T-helper 22 cell (primary cell): ENCODE results near the gene RNF32.

Source experiments
- DNase-seq: peaks from one replicate; pipeline ENCODE4 v3.0.0-alpha.2; 2020; ENCODE audit warnings: low read depth

The RNF32 gene

DNA sequence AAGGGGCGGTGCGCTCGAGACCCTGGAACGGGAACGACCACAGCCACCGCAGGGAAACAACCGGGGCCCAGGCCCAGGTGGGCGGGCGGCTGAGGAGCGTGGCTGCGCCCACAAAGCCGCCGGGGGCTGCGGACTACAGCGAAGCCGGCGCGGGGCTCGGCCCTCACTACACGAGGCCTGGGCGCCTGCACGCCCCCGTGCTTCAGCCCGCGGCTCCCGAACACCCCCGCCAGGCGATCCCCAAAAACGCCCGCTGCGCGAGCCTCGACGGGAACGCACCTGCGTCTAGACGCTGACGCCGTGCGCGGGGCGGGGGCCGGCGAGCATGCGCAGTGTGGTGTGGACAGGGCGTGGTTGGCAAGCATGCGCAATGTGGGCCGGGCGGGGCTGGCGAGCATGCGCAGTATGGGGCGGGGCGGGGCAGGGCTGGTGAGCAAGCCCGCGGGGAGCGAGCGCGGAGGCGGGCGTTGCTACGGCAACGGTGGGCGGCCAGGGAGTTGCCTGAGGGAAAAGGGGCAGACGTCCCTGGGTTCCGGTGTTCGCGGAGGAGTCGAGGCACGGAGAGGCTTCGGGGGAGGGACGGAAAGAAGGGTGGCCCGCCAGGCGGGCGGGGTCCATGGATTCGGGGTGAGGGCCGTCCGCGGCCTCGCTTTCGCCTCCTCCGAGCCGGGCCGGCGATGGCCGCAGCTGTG, at the start of gene RNF32:
TSS of gene RNF32 (plus strand) at position 518 of the 692 bp plus-strand sequence. CDS start 3,104 bp downstream, outside the sequence.
- peak; percentile 96 for DNase-seq

DNA sequence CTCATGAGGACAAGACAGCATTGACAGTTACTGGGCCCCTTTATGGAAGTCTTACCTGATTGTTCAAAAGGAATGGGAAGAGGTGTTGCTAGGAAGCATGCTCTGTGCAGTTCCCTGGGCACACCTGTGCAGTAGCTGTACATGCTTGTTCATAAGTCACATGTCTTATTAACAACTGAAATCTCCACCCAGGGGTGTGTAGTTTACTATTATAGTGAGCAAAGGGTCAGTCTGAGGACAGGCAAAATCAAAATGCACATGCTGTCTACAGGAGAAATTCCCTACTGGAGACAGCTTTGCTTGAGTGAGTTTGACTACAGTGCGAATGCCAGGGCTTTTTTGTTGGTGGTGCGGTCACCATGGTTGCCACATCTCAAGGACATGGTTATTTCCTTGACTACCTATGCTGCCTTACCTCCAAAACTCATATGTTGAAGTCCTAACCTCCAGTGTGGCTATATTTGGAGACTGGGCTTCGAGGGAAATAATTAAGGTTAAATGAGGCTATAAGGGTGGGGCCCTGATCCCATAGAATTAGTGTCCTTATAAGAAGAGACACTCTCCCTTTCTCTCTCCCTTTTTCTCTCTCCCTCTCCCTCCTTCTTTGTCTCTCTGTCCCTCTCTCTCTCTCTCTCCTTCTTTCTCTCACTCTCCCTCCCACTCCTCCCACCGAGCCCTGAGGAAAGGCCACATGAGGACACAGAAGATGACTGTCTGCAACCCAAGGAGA, 48.3 kb upstream of the RNF32 start:
- DNase-seq, result no peak

DNA sequence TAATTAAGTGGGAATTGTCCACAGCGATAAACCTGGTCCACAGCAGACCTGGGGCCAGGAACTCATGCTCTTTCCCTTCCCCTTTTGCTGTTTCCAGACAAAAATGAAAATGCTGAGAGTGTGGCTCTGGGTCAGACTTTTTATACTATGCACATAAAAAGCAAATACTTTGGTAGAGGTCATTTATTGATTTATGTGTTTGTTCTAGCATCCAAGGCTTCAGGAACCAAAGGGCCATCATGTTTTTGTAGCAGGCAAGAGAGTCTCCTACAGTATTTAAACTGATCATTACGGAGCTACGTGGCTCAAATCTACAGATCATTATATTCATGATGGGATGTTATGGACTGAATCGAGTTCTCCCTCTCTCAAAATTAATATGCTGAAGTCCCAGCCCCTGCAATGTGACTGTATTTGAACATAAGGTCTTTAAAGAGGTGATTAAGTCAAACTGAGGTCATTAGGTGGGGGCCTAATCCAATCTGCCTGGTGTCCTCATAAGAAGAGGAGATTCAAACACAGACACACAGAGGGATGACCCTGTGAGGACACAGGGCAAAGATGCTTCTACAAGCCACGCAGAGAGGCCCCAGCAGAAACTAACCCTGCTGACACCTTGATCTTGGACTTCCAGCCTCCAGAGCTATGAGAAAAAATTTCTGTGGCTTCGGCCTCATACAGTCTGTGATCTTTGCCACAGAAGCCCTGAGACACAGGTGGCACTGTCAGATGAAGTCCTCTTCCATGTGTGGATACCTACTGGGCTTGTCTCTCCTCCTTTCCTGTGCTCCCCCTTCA, 46.1 kb upstream of the RNF32 start:
- no peak for DNase-seq

DNA sequence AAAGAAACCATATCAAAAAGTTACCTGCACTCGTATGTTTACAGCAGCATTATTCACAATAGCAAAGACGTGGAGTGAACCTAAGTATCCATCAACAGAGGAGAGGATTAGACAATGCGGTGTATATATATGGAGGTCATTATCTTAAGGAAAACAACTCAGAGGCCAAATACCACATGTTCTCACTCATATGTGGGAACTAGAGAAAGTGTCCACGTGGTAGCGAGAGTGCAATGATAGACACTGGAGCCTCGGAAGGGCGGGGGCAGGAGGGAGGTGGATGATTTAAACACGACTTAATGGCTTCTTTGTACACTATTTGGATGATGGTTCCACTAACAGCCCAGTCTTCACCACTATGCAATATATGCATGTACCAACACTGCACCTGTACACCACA, 40.1 kb upstream of the RNF32 start:
- DNase-seq, result no peak

DNA sequence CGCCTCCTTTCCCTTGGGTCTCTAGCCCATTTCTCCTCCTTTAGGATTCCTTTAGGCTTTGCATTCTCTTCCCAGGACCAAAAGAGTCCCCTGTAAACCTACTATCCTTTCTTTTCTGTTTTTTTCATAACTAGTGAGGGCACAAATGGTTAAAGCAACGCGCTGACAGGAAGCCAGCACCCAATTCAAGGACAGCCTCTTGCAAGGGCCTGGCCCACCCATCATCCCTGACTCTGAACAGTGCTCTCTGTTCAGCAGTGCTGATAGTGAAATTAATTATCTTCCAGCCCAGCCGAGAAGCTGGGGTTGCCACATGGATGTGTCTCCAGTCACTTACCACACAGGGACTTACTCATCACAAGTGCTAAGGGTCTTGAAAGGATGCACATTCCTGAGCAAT, 38.3 kb upstream of the RNF32 start:
- DNase-seq, result no peak

DNA sequence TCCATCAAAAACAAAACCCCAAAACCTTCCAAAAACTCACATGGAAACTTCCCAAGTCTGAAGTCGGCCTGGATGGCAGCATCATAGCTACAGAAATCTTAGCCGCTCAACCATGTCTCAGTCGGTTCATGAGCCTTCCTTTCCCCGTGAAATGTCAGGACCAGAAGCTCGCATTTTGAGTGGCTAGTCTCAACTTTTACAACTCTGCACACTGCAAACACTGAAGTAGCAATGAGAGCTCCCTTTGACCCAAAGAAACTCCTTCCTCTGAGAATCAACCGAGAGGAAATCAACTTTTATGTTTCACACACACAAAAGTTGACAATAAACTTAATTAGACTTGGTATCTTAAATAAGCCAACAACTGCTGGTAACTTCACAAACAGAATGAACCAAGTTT, 37.6 kb upstream of the RNF32 start:
- no peak for DNase-seq

DNA sequence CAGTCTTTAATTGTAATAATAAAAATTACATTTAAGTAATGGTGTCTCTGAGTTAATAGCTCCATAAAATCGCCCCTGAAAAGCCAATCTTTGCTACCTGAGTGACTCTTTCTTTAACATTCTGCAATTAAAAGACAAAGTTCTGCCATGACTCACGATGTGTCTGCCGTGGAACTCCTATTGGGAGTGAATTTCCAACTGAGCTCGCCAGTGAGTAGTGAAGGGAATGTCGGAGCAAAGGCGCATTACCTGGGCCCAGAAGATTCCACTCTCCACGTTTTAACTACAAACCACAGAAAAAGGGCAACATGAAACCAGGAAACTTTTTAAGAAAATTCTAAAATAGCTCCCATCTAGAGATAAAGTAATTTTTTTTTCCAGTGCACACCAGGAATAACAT, 36.9 kb upstream of the RNF32 start:
- DNase-seq, result no peak

DNA sequence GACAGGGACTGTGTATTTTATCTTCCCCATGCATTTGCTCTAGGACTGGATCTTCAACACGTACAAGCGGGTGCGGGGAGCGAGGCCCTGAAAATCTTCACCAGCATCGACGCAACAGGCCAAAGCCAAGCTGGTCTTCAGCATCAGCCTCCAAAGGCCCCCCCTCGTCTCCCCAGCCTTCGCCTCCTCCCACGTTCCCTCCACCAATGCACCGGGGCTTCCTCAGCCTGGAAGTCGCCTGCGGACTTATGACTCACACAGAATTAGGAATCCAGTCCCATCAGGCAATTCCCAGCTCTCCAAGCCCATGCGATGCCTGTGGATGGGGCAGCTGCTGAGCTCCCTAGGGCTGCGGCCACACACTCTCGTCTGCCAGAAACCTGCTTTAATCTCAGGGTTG, 36.3 kb upstream of the RNF32 start:
- no peak for DNase-seq

DNA sequence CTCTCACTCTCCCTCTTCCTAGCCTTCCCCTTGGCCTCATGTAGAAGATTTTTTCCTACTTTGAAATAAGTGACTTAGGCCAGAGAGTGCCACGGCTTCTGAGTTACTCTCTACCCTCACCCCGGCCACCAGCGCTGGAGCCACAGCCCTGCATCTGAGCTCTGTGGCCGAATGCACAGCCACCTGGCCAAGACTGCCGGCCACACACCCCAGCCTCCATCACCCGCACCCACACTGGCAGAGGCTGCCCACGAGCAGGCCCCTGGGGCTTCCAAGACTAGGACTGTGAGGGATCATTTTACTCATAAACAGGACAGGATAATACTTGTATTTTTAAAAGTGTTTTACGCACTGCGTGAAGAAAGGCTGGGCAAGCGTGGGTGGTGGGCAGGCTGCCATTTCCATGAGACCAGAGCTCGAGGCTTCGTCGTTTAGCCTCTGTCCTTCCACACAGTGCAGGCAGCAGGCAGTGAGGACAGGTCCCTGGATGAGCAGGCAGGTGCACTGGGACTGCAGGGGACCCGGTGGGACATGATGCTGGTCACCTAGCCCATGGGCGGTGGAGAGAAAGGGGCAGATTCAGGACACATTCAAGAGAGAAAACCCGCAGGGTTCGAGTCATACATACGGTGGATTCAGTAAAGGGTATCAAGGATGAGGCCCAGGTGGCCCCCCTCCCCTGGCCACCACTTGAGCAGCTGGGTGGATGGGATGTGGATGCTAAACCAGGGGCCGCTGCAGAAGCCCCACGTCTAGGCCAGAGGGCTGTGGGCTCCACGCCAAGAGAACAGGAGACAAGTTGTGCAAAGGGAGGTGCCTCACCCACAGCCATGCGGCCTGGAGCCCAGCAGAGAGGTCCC, 35.5 kb upstream of the RNF32 start:
- no peak for DNase-seq

DNA sequence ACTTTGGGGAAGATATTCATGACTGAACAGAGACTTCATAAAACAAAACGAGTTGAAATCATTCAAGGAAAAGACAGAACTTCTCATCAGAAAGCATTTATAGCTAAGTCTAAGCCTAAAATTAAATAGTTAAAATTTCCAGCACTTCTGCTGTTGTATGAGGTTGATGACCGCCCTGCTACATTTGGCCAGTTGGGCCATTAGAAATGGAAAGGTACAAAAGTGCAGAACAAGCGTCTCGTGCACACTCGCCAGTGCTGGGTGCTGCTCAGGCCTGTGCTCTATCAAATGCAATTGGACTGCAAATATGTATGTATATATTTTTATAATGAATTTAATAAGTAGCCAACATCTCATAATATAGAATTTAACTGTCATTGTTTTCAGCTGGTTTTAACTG, 34.4 kb upstream of the RNF32 start:
- no peak for DNase-seq

DNA sequence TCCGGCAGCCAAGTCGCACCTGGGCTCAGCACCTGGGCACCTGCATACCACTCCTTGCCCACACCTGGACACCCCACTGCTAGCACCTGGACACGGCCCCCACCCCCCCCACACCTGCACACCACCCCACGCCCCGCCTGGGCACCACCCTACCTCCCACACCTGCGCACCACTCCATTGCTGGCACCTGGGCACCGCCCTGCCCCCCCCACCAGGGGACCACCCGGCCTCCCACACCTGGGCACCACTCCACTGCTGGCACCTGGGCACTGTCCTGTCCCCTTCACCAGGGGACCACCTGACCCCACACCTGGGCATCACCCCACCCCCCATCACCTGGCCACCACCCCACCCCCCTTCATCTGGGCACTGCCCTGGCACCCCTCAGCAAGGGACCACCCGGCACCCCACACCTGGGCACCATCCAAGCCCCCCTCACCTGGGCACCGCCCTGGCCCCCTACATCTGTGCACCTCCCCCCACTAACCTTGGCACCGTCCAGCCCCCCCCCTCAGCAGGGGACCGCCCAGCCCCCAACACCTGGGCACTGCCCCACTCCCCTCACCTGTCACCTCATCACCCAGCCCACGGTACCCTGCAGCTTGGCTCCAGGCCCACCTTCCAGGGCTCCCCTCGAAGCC, 33.8 kb upstream of the RNF32 start:
- no peak for DNase-seq

DNA sequence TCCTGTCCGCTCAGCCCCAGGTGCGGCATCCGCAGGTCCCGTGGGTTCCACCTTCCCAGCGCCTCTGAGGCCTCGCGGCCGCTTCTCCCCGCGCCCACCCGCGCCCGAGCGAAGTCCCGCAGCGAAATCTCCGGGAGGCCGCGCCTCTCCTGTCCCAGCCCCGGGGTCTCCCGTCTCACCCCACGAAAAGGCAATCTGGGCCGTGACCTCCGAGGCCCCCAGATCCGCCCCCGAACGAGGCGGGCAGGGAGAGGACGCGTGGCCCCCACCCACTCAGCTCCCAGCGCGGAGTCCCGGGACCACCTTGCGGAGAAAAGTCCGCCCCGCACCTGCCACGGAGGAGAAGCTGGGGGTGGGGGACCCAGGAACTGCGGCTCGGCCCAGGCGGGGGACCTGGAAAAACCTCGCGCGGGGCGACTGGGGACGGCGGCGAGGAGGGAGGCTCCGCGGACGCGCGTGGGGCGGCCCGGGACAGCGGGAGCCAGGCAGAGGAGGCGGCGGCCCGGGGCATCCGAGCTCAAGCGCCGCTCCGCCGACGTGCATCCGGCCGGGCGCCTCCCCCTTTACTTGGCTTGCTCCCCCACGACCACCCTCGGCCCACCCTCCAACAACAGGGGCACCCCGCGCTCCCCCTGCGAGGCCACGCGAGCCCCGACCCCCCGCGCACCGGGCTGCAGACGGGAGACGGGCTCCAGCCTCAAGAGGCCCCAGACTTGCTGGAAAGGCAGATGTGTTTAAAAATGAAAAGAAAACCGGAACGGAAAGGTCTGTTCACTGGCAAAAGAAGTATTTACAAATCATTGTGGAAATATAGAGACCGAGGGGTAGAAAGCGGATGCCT, 33.0 kb upstream of the RNF32 start:
- DNase-seq, result no peak

DNA sequence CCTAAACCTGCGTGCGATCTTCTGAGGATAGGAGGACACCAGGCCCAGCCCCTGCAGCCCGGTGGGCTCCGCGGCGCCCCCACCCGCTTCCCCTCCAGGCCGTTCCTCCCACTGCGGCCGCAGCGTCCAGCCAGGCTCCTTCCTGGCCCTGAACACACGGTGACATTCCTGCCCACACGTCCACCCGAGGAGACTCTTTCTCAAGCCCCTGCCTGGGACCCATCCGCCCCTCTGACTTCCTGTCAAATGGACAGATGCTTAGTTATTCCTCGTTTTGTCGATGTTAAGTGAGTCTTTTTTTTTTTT, 32.4 kb upstream of the RNF32 start:
- DNase-seq, result no peak

DNA sequence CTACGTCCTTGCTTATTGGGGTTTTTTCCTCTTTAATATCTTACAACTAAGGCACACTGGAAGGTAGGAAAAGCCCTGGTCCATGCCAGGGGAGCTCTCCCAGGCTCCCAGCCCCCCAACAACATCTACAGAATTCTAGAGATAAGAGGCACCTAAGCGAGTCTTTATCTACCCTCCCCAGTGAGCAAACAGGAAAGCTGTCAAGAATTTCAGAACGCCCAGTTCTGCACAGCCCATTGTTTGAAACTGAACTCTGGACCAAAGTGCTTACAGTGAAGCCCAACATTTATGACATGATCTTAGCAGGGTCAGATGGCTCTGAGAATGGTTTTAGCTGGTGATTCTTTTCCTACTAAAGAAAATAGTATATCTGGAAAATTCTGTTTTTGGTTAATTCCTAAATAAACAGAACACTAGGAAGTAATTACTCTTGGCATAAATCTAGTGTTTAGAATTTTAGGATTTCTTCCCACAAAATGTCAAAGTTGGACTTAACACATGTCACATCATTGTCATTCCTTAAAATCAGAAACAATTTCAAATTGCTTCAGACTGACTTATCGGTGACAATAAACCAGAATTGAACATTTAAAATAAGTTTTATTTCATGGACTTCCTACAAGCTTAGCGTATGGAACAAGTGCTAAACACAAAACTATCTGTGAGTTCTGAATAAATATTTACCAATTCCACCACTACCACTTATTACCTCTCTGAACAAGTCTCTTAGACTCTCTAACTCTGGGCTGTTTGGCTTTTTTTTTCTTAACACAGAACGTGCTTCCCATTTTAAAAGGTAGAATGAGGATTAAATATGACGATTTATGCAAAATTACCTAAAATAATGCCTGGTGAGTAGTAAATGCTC, 31.3 kb upstream of the RNF32 start:
- DNase-seq, result no peak

DNA sequence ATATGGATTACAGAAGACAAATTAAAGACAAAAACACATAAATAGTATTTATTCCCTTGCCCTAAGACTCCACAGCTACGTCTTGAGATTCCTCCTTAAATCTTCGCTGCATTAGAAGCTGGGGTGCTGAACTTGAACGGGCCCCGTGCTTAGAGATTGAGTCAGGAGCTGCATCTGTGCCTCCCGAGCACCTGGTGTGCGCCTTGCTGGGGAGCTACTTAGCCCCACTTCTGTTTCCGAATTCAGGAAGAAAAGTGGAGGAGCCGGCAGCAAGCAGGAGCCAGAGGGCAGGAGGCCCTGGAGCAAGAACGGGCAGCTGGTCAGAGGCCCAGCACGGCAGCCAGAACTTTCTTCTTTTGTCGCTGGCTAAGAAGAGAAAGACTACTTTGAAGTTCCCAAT, 30.4 kb upstream of the RNF32 start:
- no peak for DNase-seq

DNA sequence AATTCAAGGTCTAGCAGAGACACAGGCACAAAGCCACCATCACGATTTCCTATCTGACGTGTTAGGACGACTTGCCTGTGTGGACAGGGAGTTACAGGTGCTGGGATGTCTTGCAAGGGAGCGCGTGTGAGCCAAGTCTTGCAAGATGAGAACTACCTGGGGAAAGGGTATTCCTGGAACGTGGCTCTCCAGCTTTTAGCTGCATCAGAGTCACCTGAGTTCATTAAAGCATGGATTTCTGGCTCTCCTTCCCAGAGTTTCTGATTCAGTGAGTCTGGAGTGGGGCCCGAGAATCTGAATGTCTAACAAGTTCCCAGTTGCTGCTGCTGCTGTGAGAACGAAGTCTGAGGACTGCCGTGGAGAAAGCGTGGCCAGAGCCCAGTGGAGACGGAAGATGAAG, 30.0 kb upstream of the RNF32 start:
- no peak for DNase-seq

DNA sequence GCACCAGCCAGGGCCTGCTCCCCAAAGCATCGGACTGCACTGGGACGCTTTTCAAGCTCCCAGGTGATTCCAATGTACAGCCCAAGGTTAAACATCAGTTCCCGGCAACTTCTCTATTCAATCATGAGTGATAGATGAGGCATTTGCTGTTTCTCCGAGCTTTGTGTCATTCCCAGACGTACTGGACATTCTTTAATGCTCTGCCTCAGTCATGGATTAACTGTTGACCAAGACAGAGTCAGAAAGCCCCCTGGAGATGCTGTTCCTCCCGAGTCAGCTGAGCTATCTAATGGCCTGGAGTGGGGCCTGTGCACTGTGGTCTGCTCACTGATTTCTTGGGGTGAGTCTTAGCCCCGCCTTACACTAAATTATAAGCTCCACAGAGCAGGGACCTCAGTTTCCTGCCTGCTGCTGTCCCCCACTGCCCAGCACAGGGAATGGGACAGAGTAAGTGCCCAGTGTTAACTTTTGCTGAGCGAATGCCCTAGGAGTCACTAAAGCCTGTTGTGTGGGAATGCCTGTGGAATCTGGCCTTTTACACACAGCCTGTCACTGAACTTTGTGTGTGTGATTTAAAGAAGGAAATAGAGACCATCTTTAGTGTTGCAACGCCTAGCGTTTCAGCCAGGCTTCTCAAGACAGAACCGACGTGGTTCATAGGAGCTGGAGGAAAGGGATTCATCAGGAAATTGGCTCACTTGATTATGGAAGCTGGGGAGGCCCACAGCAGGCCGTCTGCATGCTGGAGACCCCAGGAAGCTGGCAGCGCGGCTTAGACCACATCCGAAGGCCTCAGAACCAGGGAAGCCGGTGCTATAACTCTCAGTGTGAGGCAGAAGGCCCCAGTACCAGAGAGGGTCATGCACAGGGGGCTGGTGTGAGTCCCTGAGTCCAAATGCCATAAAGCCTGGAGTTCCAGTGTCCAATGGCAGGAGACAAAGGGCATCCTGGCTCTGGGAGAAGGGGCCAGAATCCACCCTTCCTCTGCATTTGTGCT, 29.3 kb upstream of the RNF32 start:
- DNase-seq, result no peak

DNA sequence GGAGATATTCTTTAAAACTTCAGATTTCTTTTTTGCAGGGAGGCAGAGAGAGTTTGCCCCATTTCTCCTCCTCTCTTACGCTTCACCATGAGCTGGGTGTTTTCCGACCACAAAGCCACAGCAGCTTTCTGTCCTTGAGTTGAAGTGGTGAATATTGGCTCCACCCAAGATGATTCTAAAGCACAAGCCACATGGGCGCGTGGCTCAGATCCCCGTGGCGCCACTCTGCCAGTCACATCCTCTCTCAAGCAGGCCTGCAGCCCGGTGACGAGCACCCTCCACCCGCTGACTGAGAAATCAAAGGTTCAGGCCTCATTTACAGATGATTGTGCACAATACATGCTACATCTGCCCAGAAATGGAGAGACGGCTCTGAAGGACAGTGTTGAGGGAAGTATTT, 27.6 kb upstream of the RNF32 start:
- DNase-seq, result peak; percentile 65
